ENCODE results near the gene SERPIND1. TPM values are rescaled to one million over a fixed set of nuclear protein-coding genes. Genes with fewer than 3 reads are reported as not detected.
"Not testable (repeated sequence)": the region's sequence is repeated elsewhere in the genome, so short reads cannot be mapped to it uniquely, and the experiment has no call there.

Gene SERPIND1
- total RNA-seq, 2 experiments from 2014 or later, result not detected

DNA sequence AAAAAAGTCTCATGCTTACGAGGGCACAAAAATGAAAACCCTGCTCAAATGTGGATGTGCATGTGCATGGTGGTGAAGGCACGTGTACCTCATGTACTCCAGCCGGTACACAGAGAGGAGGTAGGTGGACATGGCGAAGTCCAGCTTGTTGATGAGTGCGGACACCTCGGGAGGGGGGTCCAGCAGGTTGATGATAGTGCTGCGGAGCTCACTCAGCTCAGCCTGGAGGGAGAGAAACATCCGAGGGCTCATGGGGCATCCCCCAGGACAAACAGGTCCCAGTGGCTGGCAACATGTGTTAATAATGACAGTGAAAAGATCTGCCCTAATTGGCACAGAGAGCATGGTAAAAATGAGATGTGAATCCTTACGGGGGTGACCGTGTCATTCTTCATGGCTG, 9.2 kb upstream of the SERPIND1 start:
- CTCF ChIA-PET, result interaction anchor here (1.1 kb wide), 1 partner anchor 22 kb away, joined by 3 read pairs; no protein-coding TSS in a partner anchor
- H3K4me3 Mint-ChIP-seq, result no peak overlapping the region
- H3K36me3 Mint-ChIP-seq (ENCODE audit: low read depth), result peaks cover 17% of the 10 kb centered on the region

DNA sequence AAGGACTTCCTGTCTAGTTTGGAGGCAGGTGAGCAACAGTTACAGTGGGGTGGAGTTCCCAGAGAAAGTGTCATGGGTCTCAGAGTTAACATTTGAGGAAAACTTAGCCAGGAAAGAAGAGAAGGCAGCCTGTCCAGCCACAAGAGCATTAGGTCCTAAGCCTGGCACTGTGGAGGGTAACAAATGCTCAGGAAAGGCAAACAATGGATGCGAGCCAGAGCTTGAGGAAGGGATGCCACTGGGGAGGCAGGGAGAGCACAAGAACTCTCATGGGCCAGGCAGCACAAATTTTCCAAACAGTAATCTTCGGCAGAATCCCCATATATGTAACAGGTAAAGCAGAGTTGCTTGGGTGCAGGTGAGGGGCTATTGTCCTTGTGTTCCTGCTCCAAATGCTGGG, 8.0 kb upstream of the SERPIND1 start:
- Mint-ChIP-seq H3K36me3 (ENCODE audit: low read depth) (peaks cover 19% of the 10 kb centered on the region), H3K9me3 (no peaks in the 10 kb centered on the region), H3K27me3 (ENCODE audit: low read depth) (no peaks in the 10 kb centered on the region), H3K27ac (peak overlapping the region; percentile 21), H3K4me1 (ENCODE audit: low read depth) (no peaks in the 10 kb centered on the region), H3K4me3 (no peak overlapping the region)
- intact Hi-C loops (cut with micrococcal nuclease), result no loop called here
- CTCF ChIA-PET, result no interaction called here
- DNase-seq, result no peak

More for the DNA sequence above, 9.2 kb upstream of the SERPIND1 start:
- H3K9me3 Mint-ChIP-seq, result no peaks in the 10 kb centered on the region
- no peaks in the 10 kb centered on the region for H3K27me3 Mint-ChIP-seq (ENCODE audit: low read depth)
- intact Hi-C loops (cut with micrococcal nuclease), result no loop called here
- no peaks in the 10 kb centered on the region for H3K4me1 Mint-ChIP-seq (ENCODE audit: low read depth)
- no peak overlapping the region for H3K27ac Mint-ChIP-seq
- no peak for DNase-seq

GRCh38 chr22:20766530-20766929, 7.4 kb upstream of the SERPIND1 start:
- CTCF ChIA-PET, result no interaction called here
- peaks cover 19% of the 10 kb centered on the region for H3K36me3 Mint-ChIP-seq (ENCODE audit: low read depth)
- no peak overlapping the region for H3K27ac Mint-ChIP-seq
- H3K27me3 Mint-ChIP-seq (ENCODE audit: low read depth), result no peaks in the 10 kb centered on the region
- no peaks in the 10 kb centered on the region for H3K9me3 Mint-ChIP-seq
- H3K4me3 Mint-ChIP-seq, result no peak overlapping the region
- no peak for DNase-seq
- intact Hi-C loops (cut with micrococcal nuclease), result no loop called here
- H3K4me1 Mint-ChIP-seq (ENCODE audit: low read depth), result no peaks in the 10 kb centered on the region

DNA sequence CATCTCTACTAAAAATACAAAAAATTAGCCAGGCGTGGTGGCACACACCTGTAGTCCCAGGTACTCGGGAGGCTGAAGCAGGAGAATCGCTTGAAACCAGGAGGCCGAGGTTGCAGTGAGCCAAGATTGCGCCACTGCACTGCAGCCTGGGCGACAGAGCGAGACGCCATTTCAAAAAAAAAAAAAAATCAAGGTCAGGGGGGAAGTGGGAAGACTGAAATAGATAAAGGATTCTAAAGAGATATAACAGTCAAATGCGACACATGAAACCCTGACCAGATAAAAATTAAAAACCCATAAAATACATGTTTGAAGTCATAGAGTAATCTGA, 4.5 kb upstream of the SERPIND1 start:
- H3K27ac Mint-ChIP-seq; H3K9me3 Mint-ChIP-seq; intact Hi-C loops (cut with micrococcal nuclease); CTCF ChIA-PET; H3K4me3 Mint-ChIP-seq; H3K4me1 Mint-ChIP-seq (ENCODE audit: low read depth); H3K27me3 Mint-ChIP-seq (ENCODE audit: low read depth); DNase-seq: not testable (repeated sequence)
- H3K36me3 Mint-ChIP-seq (ENCODE audit: low read depth), result peaks cover 12% of the 10 kb centered on the region

- CTCF ChIA-PET, result interaction anchor here (1.0 kb wide), 1 partner anchor 67 kb away, joined by 3 read pairs; no protein-coding TSS in a partner anchor
- no peak for DNase-seq
- Mint-ChIP-seq H3K9me3 (no peaks in the 10 kb centered on the region), H3K4me1 (ENCODE audit: low read depth) (no peaks in the 10 kb centered on the region), H3K36me3 (ENCODE audit: low read depth) (peaks cover 2% of the 10 kb centered on the region), H3K4me3 (no peak overlapping the region), H3K27me3 (ENCODE audit: low read depth) (no peaks in the 10 kb centered on the region), H3K27ac (no peak overlapping the region)
- intact Hi-C loops (cut with micrococcal nuclease), result no loop called here
Measured at GRCh38 chr22:20771918-20772625, 1.8 kb upstream of the SERPIND1 start.

DNA sequence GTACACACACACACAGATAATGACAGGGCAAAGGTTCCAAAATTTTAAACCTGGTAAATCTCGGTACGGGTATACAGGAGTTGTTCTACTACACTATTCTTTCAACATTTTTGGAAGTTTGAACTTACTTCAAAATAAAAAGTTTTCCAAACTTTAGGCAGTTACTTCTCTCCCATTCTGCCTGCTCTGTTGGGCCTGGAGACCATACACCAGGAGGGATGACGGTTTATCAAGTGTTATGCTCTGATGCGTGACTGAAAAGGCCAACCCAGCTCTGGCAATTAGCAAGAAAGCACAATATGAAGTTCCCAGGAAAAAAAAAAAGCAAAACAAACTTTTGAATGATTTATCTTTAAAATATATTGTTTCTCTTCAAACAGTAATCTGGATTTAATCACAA, 969 bp downstream of the SERPIND1 start:
- H3K27me3 Mint-ChIP-seq (ENCODE audit: low read depth), result no peaks in the 10 kb centered on the region
- no peak overlapping the region for H3K4me3 Mint-ChIP-seq
- CTCF ChIA-PET, result interaction anchor here (1.7 kb wide), 1 partner anchor 9 kb away, joined by 6 read pairs; no protein-coding TSS in a partner anchor
- H3K36me3 Mint-ChIP-seq (ENCODE audit: low read depth), result peaks cover 3% of the 10 kb centered on the region
- H3K9me3 Mint-ChIP-seq, result no peaks in the 10 kb centered on the region
- H3K4me1 Mint-ChIP-seq (ENCODE audit: low read depth), result peaks cover 2% of the 10 kb centered on the region
- DNase-seq, result no peak
- no peak overlapping the region for H3K27ac Mint-ChIP-seq
- intact Hi-C loops (cut with micrococcal nuclease), result no loop called here

- CTCF ChIA-PET, result no interaction called here
- H3K36me3 Mint-ChIP-seq (ENCODE audit: low read depth), result peaks cover 3% of the 10 kb centered on the region
- no peaks in the 10 kb centered on the region for H3K27me3 Mint-ChIP-seq (ENCODE audit: low read depth)
- no peak overlapping the region for H3K4me3 Mint-ChIP-seq
- peaks cover 2% of the 10 kb centered on the region for H3K4me1 Mint-ChIP-seq (ENCODE audit: low read depth)
- H3K9me3 Mint-ChIP-seq, result no peaks in the 10 kb centered on the region
- DNase-seq, result no peak
- H3K27ac Mint-ChIP-seq, result no peak overlapping the region
- intact Hi-C loops (cut with micrococcal nuclease), result no loop called here
Measured at GRCh38 chr22:20775342-20775895, 1.5 kb downstream of the SERPIND1 start.

DNA sequence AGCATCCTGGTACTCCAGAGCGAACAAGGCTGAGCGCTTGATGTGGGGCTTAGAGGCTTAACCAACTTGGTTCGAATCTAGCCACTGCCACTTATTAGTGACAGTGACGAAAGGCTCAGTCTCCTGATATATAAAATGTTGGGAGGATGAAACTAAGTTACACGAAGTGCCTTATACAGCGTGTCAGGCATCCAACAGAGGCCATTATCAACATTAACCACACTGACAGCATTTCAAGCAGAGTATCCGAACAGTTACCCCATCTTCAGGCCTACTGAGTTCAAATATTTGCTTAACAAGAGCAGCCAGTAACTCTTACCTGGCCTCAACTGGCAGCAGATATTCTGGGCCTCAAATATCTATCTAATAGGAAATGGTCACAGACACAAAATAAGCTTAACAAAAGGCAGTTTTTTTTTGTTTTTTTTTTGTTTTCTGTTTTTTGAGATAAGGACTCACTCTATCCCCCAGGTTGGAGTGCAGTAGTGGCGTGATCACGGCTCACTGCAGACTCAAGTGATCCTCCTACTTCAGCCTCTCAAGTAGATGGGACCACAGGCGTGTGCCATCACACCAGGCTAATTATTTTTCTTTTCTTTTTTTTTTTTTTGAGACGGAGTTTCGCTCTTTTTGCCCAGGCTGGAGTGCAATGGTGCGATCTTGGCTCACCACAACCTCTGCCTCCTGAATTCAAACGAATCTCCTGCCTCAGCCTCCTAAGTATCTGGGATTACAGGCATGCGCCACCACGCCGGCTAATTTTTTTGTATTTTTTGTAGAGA, 2.9 kb downstream of the SERPIND1 start:
- Mint-ChIP-seq H3K27ac (no peak overlapping the region), H3K4me1 (ENCODE audit: low read depth) (peaks cover 7% of the 10 kb centered on the region), H3K36me3 (ENCODE audit: low read depth) (peaks cover 1% of the 10 kb centered on the region), H3K9me3 (no peaks in the 10 kb centered on the region), H3K27me3 (ENCODE audit: low read depth) (no peaks in the 10 kb centered on the region), H3K4me3 (no peak overlapping the region)
- DNase-seq, result no peak
- intact Hi-C loops (cut with micrococcal nuclease), result no loop called here
- CTCF ChIA-PET, result no interaction called here

DNA sequence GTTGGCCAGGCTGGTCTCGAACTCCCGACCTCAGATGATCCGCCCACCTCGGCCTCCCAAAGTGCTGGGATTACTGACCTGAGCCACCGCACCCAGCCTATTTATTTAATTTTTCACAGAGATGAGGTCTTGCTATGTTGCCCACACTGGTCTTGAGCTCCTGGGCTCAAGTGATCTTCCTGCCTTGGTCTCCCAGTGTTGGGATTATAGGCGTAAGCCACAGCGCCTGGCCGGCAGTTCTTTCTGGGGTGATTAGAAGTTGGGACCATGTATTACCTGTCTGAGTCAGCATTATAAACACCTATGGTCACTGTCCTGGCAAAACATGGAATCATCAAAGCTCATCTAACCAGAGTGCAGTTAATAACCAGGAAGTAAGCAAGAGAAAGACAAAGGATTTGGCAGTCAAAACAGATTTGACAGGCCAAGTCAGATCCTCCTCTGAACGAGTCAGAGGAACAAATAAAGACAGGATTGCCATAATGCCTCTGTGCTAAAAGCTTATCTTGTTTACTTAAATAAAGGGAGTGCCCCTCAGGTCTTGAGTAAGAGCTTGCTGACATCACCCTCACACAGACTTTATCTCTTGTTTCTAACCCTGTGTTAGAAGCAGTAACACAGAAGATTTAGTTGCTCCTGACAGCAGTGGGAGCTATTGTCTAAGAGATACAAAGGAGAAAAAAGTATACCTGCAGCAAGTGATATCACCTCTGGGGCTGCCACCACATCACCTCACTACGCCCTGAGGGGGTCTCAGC, 3.7 kb downstream of the SERPIND1 start:
- Mint-ChIP-seq H3K4me3 (no peak overlapping the region), H3K4me1 (ENCODE audit: low read depth) (peaks cover 7% of the 10 kb centered on the region), H3K9me3 (no peaks in the 10 kb centered on the region), H3K27me3 (ENCODE audit: low read depth) (no peaks in the 10 kb centered on the region), H3K27ac (peak overlapping the region; percentile 41), H3K36me3 (ENCODE audit: low read depth) (peaks cover 1% of the 10 kb centered on the region)
- CTCF ChIA-PET, result no interaction called here
- intact Hi-C loops (cut with micrococcal nuclease), result no loop called here
- peak; percentile 18 for DNase-seq

DNA sequence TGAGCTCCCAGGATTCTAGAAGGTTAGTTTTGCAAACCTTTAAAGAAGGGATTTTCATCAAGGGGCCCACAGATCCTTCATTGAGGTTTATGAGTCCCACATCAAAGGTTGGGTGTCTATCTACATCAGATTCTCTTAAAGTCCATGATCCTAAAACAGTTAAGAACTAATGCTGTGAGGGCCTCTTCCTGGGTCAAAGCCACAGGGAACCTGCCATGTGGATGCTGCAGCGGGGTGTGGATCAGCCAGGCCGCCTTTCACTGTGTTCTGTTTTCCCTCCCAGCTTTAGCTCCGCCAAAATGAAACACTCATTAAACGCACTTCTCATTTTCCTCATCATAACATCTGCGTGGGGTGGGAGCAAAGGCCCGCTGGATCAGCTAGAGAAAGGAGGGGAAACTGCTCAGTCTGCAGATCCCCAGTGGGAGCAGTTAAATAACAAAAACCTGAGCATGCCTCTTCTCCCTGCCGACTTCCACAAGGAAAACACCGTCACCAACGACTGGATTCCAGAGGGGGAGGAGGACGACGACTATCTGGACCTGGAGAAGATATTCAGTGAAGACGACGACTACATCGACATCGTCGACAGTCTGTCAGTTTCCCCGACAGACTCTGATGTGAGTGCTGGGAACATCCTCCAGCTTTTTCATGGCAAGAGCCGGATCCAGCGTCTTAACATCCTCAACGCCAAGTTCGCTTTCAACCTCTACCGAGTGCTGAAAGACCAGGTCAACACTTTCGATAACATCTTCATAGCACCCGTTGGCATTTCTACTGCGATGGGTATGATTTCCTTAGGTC, 5.3 kb downstream of the SERPIND1 start:
- intact Hi-C loops (cut with micrococcal nuclease), result no loop called here
- CTCF ChIA-PET, result interaction anchor here (0.6 kb wide), 1 partner anchor 9 kb away, joined by 3 read pairs; no protein-coding TSS in a partner anchor
- H3K4me3 Mint-ChIP-seq, result no peak overlapping the region
- H3K36me3 Mint-ChIP-seq (ENCODE audit: low read depth), result peaks cover 1% of the 10 kb centered on the region
- no peak for DNase-seq
- H3K9me3 Mint-ChIP-seq, result no peaks in the 10 kb centered on the region
- H3K27ac Mint-ChIP-seq, result no peak overlapping the region
- H3K4me1 Mint-ChIP-seq (ENCODE audit: low read depth), result peaks cover 7% of the 10 kb centered on the region
- no peaks in the 10 kb centered on the region for H3K27me3 Mint-ChIP-seq (ENCODE audit: low read depth)

- Mint-ChIP-seq H3K9me3 (no peaks in the 10 kb centered on the region), H3K36me3 (ENCODE audit: low read depth) (peaks cover 1% of the 10 kb centered on the region)
Measured at GRCh38 chr22:20779818-20780158, 5.9 kb downstream of the SERPIND1 start.

More at GRCh38 chr22:20779818-20780158, 5.9 kb downstream of the SERPIND1 start:
- no peak overlapping the region for H3K4me3 Mint-ChIP-seq
- no peak for DNase-seq
- CTCF ChIA-PET, result interaction anchor here (0.6 kb wide), 1 partner anchor 9 kb away, joined by 3 read pairs; no protein-coding TSS in a partner anchor
- no peaks in the 10 kb centered on the region for H3K27me3 Mint-ChIP-seq (ENCODE audit: low read depth)
- no peak overlapping the region for H3K27ac Mint-ChIP-seq
- intact Hi-C loops (cut with micrococcal nuclease), result no loop called here
- peaks cover 11% of the 10 kb centered on the region for H3K4me1 Mint-ChIP-seq (ENCODE audit: low read depth)

Measured in activated naive CD4-positive, alpha-beta T cell treated with anti-CD3 and anti-CD28 coated beads for 36 hours (primary cell).